PC-3 (cell line): ENCODE measurements around the gene NOC2L.
"Not testable (repeated sequence)": the region's sequence is repeated elsewhere in the genome, so short reads cannot be mapped to it uniquely, and the experiment has no call there.

Experiments used
- CTCF ChIP-seq: fragments of 300-600 bp; sonication (generic); conservative IDR thresholded peaks from 2 replicates; pipeline ENCODE4 v1.5.1; 2017; ENCODE audit warnings: antibody characterized with exemption, low read depth, mild to moderate bottlenecking, low read length
- EZH2 ChIP-seq: fragments of 300-600 bp; sonication (generic); IDR thresholded peaks from one replicate; pipeline ENCODE4 v1.6.1; 2017; ENCODE audit warnings: antibody characterized with exemption, mild to moderate bottlenecking, low read length; ENCODE audit not compliant: unreplicated experiment
- EZH2phosphoT487 ChIP-seq: fragments of 300-600 bp; sonication (generic); IDR thresholded peaks from 2 replicates; pipeline ENCODE4 v1.6.1; 2018; ENCODE audit warnings: mild to moderate bottlenecking, antibody characterized with exemption, low read length, borderline replicate concordance

DNA sequence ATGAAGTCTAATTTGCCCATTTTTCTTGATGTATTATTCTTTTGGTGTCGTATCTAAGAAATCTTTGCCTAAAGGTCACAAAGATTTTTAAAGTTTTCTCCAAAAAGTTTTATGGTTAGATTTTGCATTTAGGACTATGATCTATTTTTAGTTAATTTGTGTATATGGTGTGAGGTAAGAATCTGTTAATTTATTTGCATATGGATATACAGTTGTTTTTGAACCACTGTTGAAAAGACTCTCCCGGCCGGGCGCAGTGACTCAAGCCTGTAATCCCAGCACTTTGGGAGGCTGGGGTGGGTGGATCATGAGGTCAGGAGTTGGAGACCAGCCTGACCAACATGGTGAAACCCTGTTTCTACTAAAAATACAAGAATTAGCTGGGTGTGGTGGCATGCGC is 29.0 kb upstream of the NOC2L start:
- TF ChIP-seq CTCF, EZH2phosphoT487, EZH2: not testable (repeated sequence)
